ENCODE measurements around the gene KLHL11.
"Not testable (repeated sequence)": the region's sequence is repeated elsewhere in the genome, so short reads cannot be mapped to it uniquely, and the experiment has no call there.

- TF ChIP-seq, protein P1, sequence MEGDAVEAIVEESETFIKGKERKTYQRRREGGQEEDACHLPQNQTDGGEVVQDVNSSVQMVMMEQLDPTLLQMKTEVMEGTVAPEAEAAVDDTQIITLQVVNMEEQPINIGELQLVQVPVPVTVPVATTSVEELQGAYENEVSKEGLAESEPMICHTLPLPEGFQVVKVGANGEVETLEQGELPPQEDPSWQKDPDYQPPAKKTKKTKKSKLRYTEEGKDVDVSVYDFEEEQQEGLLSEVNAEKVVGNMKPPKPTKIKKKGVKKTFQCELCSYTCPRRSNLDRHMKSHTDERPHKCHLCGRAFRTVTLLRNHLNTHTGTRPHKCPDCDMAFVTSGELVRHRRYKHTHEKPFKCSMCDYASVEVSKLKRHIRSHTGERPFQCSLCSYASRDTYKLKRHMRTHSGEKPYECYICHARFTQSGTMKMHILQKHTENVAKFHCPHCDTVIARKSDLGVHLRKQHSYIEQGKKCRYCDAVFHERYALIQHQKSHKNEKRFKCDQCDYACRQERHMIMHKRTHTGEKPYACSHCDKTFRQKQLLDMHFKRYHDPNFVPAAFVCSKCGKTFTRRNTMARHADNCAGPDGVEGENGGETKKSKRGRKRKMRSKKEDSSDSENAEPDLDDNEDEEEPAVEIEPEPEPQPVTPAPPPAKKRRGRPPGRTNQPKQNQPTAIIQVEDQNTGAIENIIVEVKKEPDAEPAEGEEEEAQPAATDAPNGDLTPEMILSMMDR (optimal IDR thresholded peaks at IDR 0.05 in 1 of 3, IDR thresholded peaks at IDR 0.05 in 1 of 3, conservative IDR thresholded peaks at IDR 0.05 in 1 of 3; ENCODE audit: extremely low read depth in 1 of 3, insufficient read depth in 2 of 3, low read length in 3 of 3) = not testable (repeated sequence)
- not testable (repeated sequence) for TF ChIP-seq EZH2 (IDR thresholded peaks at IDR 0.05; ENCODE audit: low read length)
Observed at GRCh38 chr17:41840781-41841180, 24.4 kb downstream of the KLHL11 start.

Data from keratinocyte (primary cell).